ENCODE measurements around the gene PDGFD. TPM values are rescaled to one million over a fixed set of nuclear protein-coding genes. Genes with fewer than 3 reads are reported as not detected.

The PDGFD gene
- total RNA-seq, 2 experiments from 2014 or later, result not detected

GRCh38 chr11:103898577-103899336 is 265.2 kb downstream of the PDGFD start:
- no peak for DNase-seq
- Mint-ChIP-seq H3K4me1 (ENCODE audit: low read depth) (no peaks in the 10 kb centered on the region), H3K9me3 (no peaks in the 10 kb centered on the region), H3K27me3 (ENCODE audit: low read depth) (no peaks in the 10 kb centered on the region), H3K4me3 (no peak overlapping the region), H3K36me3 (ENCODE audit: low read depth) (no peaks in the 10 kb centered on the region), H3K27ac (no peak overlapping the region)
- intact Hi-C loops (cut with micrococcal nuclease), result no loop called here
- CTCF ChIA-PET, result no interaction called here

GRCh38 chr11:103898065-103898464 is 265.9 kb downstream of the PDGFD start:
- CTCF ChIA-PET, result no interaction called here
- Mint-ChIP-seq H3K36me3 (ENCODE audit: low read depth) (no peaks in the 10 kb centered on the region), H3K4me1 (ENCODE audit: low read depth) (no peaks in the 10 kb centered on the region), H3K27ac (no peak overlapping the region), H3K4me3 (no peak overlapping the region), H3K9me3 (no peaks in the 10 kb centered on the region), H3K27me3 (ENCODE audit: low read depth) (no peaks in the 10 kb centered on the region)
- intact Hi-C loops (cut with micrococcal nuclease), result no loop called here
- no peak for DNase-seq

- intact Hi-C loops (cut with micrococcal nuclease), result no loop called here
Observed at GRCh38 chr11:103897160-103897936, 266.6 kb downstream of the PDGFD start.

GRCh38 chr11:103895106-103895505 is 268.8 kb downstream of the PDGFD start:
- no peaks in the 10 kb centered on the region for H3K36me3 Mint-ChIP-seq (ENCODE audit: low read depth)
- intact Hi-C loops (cut with micrococcal nuclease), result no loop called here
- no peak for DNase-seq
- peaks cover 5% of the 10 kb centered on the region for H3K9me3 Mint-ChIP-seq
- CTCF ChIA-PET, result no interaction called here
- no peak overlapping the region for H3K4me3 Mint-ChIP-seq
- H3K4me1 Mint-ChIP-seq (ENCODE audit: low read depth), result no peaks in the 10 kb centered on the region
- no peaks in the 10 kb centered on the region for H3K27me3 Mint-ChIP-seq (ENCODE audit: low read depth)
- no peak overlapping the region for H3K27ac Mint-ChIP-seq

More at GRCh38 chr11:103897160-103897936, 266.6 kb downstream of the PDGFD start:
- CTCF ChIA-PET, result no interaction called here
- Mint-ChIP-seq H3K27ac (no peak overlapping the region), H3K9me3 (no peaks in the 10 kb centered on the region), H3K36me3 (ENCODE audit: low read depth) (no peaks in the 10 kb centered on the region), H3K4me3 (no peak overlapping the region), H3K4me1 (ENCODE audit: low read depth) (no peaks in the 10 kb centered on the region), H3K27me3 (ENCODE audit: low read depth) (no peaks in the 10 kb centered on the region)
- DNase-seq, result no peak

GRCh38 chr11:103894673-103895072 is 269.3 kb downstream of the PDGFD start:
- Mint-ChIP-seq H3K27ac (no peak overlapping the region), H3K9me3 (peaks cover 8% of the 10 kb centered on the region)
- CTCF ChIA-PET, result no interaction called here

GRCh38 chr11:103894034-103894433 is 269.9 kb downstream of the PDGFD start:
- Mint-ChIP-seq H3K4me1 (ENCODE audit: low read depth) (no peaks in the 10 kb centered on the region), H3K27me3 (ENCODE audit: low read depth) (no peaks in the 10 kb centered on the region), H3K4me3 (no peak overlapping the region), H3K36me3 (ENCODE audit: low read depth) (no peaks in the 10 kb centered on the region), H3K9me3 (peaks cover 8% of the 10 kb centered on the region), H3K27ac (no peak overlapping the region)
- no peak for DNase-seq
- CTCF ChIA-PET, result no interaction called here
- intact Hi-C loops (cut with micrococcal nuclease), result no loop called here

More at GRCh38 chr11:103894673-103895072, 269.3 kb downstream of the PDGFD start:
- H3K27me3 Mint-ChIP-seq (ENCODE audit: low read depth), result no peaks in the 10 kb centered on the region
- no peaks in the 10 kb centered on the region for H3K36me3 Mint-ChIP-seq (ENCODE audit: low read depth)
- H3K4me1 Mint-ChIP-seq (ENCODE audit: low read depth), result no peaks in the 10 kb centered on the region
- intact Hi-C loops (cut with micrococcal nuclease), result no loop called here
- DNase-seq, result no peak
- H3K4me3 Mint-ChIP-seq, result no peak overlapping the region

- no peaks in the 10 kb centered on the region for H3K27me3 Mint-ChIP-seq (ENCODE audit: low read depth)
- CTCF ChIA-PET, result no interaction called here
- H3K27ac Mint-ChIP-seq, result no peak overlapping the region
- DNase-seq, result no peak
- peaks cover 11% of the 10 kb centered on the region for H3K9me3 Mint-ChIP-seq
- intact Hi-C loops (cut with micrococcal nuclease), result no loop called here
- no peak overlapping the region for H3K4me3 Mint-ChIP-seq
- H3K4me1 Mint-ChIP-seq (ENCODE audit: low read depth), result no peaks in the 10 kb centered on the region
- H3K36me3 Mint-ChIP-seq (ENCODE audit: low read depth), result no peaks in the 10 kb centered on the region
Observed at GRCh38 chr11:103893371-103893770, 270.6 kb downstream of the PDGFD start.

- Mint-ChIP-seq H3K4me1 (ENCODE audit: low read depth) (no peaks in the 10 kb centered on the region), H3K36me3 (ENCODE audit: low read depth) (no peaks in the 10 kb centered on the region), H3K9me3 (peaks cover 11% of the 10 kb centered on the region), H3K4me3 (no peak overlapping the region), H3K27ac (no peak overlapping the region), H3K27me3 (ENCODE audit: low read depth) (no peaks in the 10 kb centered on the region)
- CTCF ChIA-PET, result no interaction called here
- no peak for DNase-seq
- intact Hi-C loops (cut with micrococcal nuclease), result no loop called here
Observed at GRCh38 chr11:103892603-103893002, 271.3 kb downstream of the PDGFD start.

GRCh38 chr11:103890654-103891053 is 273.3 kb downstream of the PDGFD start:
- no peaks in the 10 kb centered on the region for H3K27me3 Mint-ChIP-seq (ENCODE audit: low read depth)
- H3K9me3 Mint-ChIP-seq, result peaks cover 11% of the 10 kb centered on the region
- CTCF ChIA-PET, result no interaction called here
- intact Hi-C loops (cut with micrococcal nuclease), result no loop called here
- H3K27ac Mint-ChIP-seq, result no peak overlapping the region
- no peaks in the 10 kb centered on the region for H3K4me1 Mint-ChIP-seq (ENCODE audit: low read depth)
- no peak for DNase-seq
- H3K36me3 Mint-ChIP-seq (ENCODE audit: low read depth), result no peaks in the 10 kb centered on the region
- no peak overlapping the region for H3K4me3 Mint-ChIP-seq

- Mint-ChIP-seq H3K4me3 (no peak overlapping the region), H3K9me3 (peaks cover 11% of the 10 kb centered on the region), H3K36me3 (ENCODE audit: low read depth) (no peaks in the 10 kb centered on the region), H3K4me1 (ENCODE audit: low read depth) (no peaks in the 10 kb centered on the region), H3K27me3 (ENCODE audit: low read depth) (no peaks in the 10 kb centered on the region), H3K27ac (no peak overlapping the region)
- no peak for DNase-seq
- intact Hi-C loops (cut with micrococcal nuclease), result no loop called here
- CTCF ChIA-PET, result no interaction called here
Observed at GRCh38 chr11:103889679-103890078, 274.3 kb downstream of the PDGFD start.

- intact Hi-C loops (cut with micrococcal nuclease), result no loop called here
- Mint-ChIP-seq H3K9me3 (peaks cover 11% of the 10 kb centered on the region), H3K4me1 (ENCODE audit: low read depth) (no peaks in the 10 kb centered on the region), H3K27me3 (ENCODE audit: low read depth) (no peaks in the 10 kb centered on the region), H3K4me3 (no peak overlapping the region), H3K27ac (no peak overlapping the region), H3K36me3 (ENCODE audit: low read depth) (no peaks in the 10 kb centered on the region)
- no peak for DNase-seq
- CTCF ChIA-PET, result no interaction called here
Observed at GRCh38 chr11:103888541-103888951, 275.4 kb downstream of the PDGFD start.

GRCh38 chr11:103887001-103887658 is 276.8 kb downstream of the PDGFD start:
- H3K27ac Mint-ChIP-seq, result no peak overlapping the region
- no peaks in the 10 kb centered on the region for H3K4me1 Mint-ChIP-seq (ENCODE audit: low read depth)
- CTCF ChIA-PET, result no interaction called here
- DNase-seq, result no peak
- intact Hi-C loops (cut with micrococcal nuclease), result no loop called here
- H3K4me3 Mint-ChIP-seq, result no peak overlapping the region
- no peaks in the 10 kb centered on the region for H3K36me3 Mint-ChIP-seq (ENCODE audit: low read depth)
- peaks cover 11% of the 10 kb centered on the region for H3K9me3 Mint-ChIP-seq
- H3K27me3 Mint-ChIP-seq (ENCODE audit: low read depth), result no peaks in the 10 kb centered on the region
